Dendritic cell treated with granulocyte-macrophage colony-stimulating factor and Interleukin-4, amounts not matched to agents 40 ng/mL and 50 ng/mL, for 4 days (primary cell): ENCODE measurements around the gene COL27A1.
"Not testable (repeated sequence)": the region's sequence is repeated elsewhere in the genome, so short reads cannot be mapped to it uniquely, and the experiment has no call there.

Experiments
- H3K27ac Mint-ChIP-seq: one replicate; pipeline ENCODE4 v1.8.0; 2022; ENCODE audit warnings: mild to moderate bottlenecking, mixed read lengths
- H3K27me3 Mint-ChIP-seq: one replicate; pipeline ENCODE4 v1.8.0; 2022; ENCODE audit warnings: mild to moderate bottlenecking, mixed read lengths
- H3K36me3 Mint-ChIP-seq: one replicate; pipeline ENCODE4 v1.8.0; 2022; ENCODE audit warnings: low read depth, mixed read lengths
- H3K4me1 Mint-ChIP-seq: one replicate; pipeline ENCODE4 v1.8.0; 2022; ENCODE audit warnings: low read depth, mixed read lengths
- H3K4me3 Mint-ChIP-seq: one replicate; pipeline ENCODE4 v1.8.0; 2022; ENCODE audit warnings: mild to moderate bottlenecking, moderate library complexity, mixed read lengths
- H3K9me3 Mint-ChIP-seq: one replicate; pipeline ENCODE4 v1.8.0; 2022; ENCODE audit warnings: mixed read lengths
- intact Hi-C: fragments of 100-400 bp; cut with micrococcal nuclease; formaldehyde crosslinking; loops from one replicate; pipeline ENCODE4 v1.15.0; 2022

Gene COL27A1

DNA sequence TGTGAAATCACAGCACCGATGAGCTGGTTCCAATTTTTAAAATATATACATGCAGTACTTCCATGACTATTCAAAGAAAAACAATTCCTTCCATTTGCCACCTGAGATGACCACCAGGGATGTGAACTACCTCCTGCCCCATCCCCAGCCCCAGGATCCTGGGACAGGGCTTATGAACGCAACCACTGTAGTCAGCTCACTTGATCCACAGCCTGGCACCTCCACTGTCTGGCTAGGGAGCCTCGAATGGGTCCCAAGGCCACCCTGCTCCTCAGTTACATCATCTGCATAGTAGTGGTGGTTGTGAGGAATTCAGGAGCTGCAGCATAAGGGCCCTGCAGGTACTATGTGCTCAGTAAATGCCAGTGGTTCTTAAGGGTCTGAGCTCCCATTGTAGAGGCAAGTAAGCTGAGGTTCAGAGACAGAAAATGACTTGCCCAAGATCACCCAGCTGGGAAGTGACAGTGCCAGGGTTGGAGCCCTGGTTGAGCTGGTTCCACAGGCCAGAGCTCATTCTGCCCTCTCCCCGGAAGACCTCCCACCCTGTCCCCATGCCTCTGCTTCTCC, 177.2 kb downstream of the COL27A1 start:
- H3K27me3 Mint-ChIP-seq, H3K27ac Mint-ChIP-seq, H3K4me3 Mint-ChIP-seq, intact Hi-C loops, H3K4me1 Mint-ChIP-seq, H3K9me3 Mint-ChIP-seq: not testable (repeated sequence)
- peaks cover 34% of the 10 kb centered on the region for H3K36me3 Mint-ChIP-seq

DNA sequence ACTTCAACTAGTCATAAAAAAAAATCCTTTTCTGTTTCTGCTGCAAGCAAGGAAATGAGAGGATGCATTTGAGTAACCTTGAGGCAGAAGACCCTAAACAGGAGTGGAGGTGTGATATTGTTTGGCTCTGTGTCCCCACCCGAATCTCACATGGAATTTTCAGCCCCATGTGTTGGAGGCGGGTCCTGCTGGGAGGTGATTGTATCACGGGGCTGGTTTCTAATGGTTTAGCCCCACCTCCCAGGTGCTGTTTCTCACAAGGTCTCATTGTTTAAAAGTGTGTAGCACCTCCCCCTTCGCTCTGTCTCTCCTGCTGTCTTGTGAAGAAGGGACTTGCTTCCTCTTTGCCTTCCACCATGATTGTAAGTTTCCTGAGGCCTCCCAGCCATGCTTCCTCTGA, 178.4 kb downstream of the COL27A1 start:
- H3K27ac Mint-ChIP-seq, intact Hi-C loops, H3K4me1 Mint-ChIP-seq, H3K27me3 Mint-ChIP-seq, H3K4me3 Mint-ChIP-seq, H3K9me3 Mint-ChIP-seq: not testable (repeated sequence)
- peaks cover 45% of the 10 kb centered on the region for H3K36me3 Mint-ChIP-seq

GRCh38 chr9:114334490-114334889, 179.2 kb downstream of the COL27A1 start:
- Mint-ChIP-seq H3K9me3 (peaks cover 9% of the 10 kb centered on the region), H3K27ac (peak overlapping the region; percentile 5), H3K36me3 (peaks cover 53% of the 10 kb centered on the region), H3K4me3 (no peak overlapping the region), H3K27me3 (peaks cover 7% of the 10 kb centered on the region), H3K4me1 (peaks cover 9% of the 10 kb centered on the region)
- intact Hi-C loops, result no loop called here

DNA sequence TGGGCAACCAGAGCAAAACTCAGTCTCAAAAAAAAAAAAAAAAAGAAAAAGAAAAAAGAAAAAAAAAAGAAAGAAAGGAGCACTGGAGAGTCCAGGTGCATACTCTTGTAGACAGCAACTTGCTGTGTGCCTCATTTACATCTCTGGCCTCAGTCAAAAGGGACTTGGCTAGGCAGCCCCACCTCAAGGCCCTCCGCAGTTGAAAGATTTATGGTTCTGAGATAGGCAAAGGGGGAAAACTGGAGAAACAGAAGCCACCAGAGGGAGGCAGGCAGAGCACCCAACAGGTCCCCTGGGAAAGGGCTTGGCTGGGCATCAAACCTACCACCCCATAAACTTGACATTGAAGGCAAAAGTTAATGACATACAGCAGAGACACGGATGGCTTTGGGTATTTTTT, 180.4 kb downstream of the COL27A1 start:
- Mint-ChIP-seq H3K27ac (no peak overlapping the region), H3K4me1 (peaks cover 21% of the 10 kb centered on the region), H3K36me3 (peaks cover 66% of the 10 kb centered on the region), H3K4me3 (no peak overlapping the region), H3K27me3 (peaks cover 2% of the 10 kb centered on the region), H3K9me3 (peaks cover 9% of the 10 kb centered on the region)
- intact Hi-C loops, result loop anchor here (5.0 kb wide), 1 partner anchor 62 kb away; no protein-coding TSS in a partner anchor

DNA sequence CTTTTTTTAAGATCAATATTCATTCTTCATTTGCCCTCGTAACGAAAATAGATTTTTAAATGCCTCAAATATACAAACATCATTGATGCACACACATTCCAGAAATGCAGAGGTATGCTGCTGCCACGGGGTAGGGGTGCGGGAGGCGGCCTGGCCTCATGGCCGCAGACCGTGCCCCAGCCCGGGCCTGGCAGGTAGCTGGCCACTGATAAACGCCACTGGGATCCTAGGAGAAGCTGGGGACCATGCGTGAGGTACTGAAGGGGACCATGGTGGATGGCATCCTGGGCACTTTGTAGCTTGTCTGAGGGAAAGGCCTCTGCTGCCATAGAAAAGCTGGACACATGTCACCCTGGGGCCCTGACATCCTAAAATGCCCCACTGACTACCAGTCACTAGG, 180.8 kb downstream of the COL27A1 start:
- Mint-ChIP-seq H3K36me3 (peaks cover 70% of the 10 kb centered on the region), H3K27me3 (no peaks in the 10 kb centered on the region), H3K9me3 (peaks cover 9% of the 10 kb centered on the region), H3K4me3 (no peak overlapping the region), H3K27ac (no peak overlapping the region), H3K4me1 (peaks cover 25% of the 10 kb centered on the region)
- intact Hi-C loops, result loop anchor here (5.0 kb wide), 1 partner anchor 61 kb away; no protein-coding TSS in a partner anchor

GRCh38 chr9:114336699-114337395, 181.5 kb downstream of the COL27A1 start:
- Mint-ChIP-seq H3K36me3 (peaks cover 77% of the 10 kb centered on the region), H3K27ac (no peak overlapping the region), H3K27me3 (no peaks in the 10 kb centered on the region), H3K9me3 (peaks cover 9% of the 10 kb centered on the region), H3K4me3 (no peak overlapping the region), H3K4me1 (peaks cover 32% of the 10 kb centered on the region)
- intact Hi-C loops, result loop anchor here (5.0 kb wide), 1 partner anchor 60 kb away; no protein-coding TSS in a partner anchor

GRCh38 chr9:114338187-114338586, 182.8 kb downstream of the COL27A1 start:
- Mint-ChIP-seq H3K27ac (no peak overlapping the region), H3K4me1 (peaks cover 36% of the 10 kb centered on the region), H3K27me3 (no peaks in the 10 kb centered on the region), H3K9me3 (peaks cover 9% of the 10 kb centered on the region), H3K4me3 (no peak overlapping the region), H3K36me3 (peaks cover 90% of the 10 kb centered on the region)
- intact Hi-C loops, result loop anchor here (2.0 to 5.0 kb wide), 2 partner anchors 59 to 315 kb away; no protein-coding TSS in a partner anchor

- no peaks in the 10 kb centered on the region for H3K27me3 Mint-ChIP-seq
- H3K4me3 Mint-ChIP-seq, result no peak overlapping the region
- H3K9me3 Mint-ChIP-seq, result peaks cover 9% of the 10 kb centered on the region
- intact Hi-C loops, result loop anchor here (2.0 to 5.0 kb wide), 2 partner anchors 58 to 313 kb away; no protein-coding TSS in a partner anchor
- peaks cover 100% of the 10 kb centered on the region for H3K36me3 Mint-ChIP-seq
- H3K27ac Mint-ChIP-seq, result peak overlapping the region; percentile 73
- H3K4me1 Mint-ChIP-seq, result peaks cover 36% of the 10 kb centered on the region
Measured at GRCh38 chr9:114339130-114339908, 184.0 kb downstream of the COL27A1 start.

DNA sequence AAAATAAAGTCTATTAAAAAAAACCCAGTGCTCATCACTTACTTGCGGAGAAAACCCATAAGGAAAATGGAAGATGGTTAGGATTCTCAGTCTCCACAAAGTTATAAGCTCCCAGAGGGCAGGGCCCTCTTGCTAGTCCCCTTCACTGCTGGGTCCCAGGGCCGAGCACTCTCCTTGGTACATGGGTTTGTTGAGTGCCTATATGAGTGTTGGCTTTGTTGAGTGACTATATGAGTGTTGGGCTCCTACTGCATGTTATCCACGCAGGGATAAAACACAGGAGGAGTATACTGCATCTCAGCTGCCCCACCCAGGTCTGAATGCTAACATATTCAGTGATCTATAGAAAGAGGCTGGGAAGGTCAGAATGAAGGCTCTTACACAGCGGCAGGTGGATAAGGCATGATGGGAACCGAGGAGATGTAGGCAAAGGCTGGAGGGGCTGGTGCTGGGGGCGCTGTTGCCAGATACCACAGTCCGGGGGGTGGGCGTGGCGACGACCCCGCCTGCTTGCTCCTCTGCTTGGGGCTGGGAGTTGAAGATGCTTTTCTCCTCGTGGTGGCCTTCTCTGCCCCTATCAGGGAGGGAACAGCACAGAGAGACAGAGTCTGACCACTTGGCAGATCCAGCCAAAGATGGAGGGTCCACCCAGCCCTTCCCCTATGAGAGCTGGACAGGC, 186.0 kb downstream of the COL27A1 start:
- peak overlapping the region; percentile 73 for H3K27ac Mint-ChIP-seq
- H3K4me3 Mint-ChIP-seq, result no peak overlapping the region
- peaks cover 30% of the 10 kb centered on the region for H3K4me1 Mint-ChIP-seq
- H3K27me3 Mint-ChIP-seq, result no peaks in the 10 kb centered on the region
- no peaks in the 10 kb centered on the region for H3K9me3 Mint-ChIP-seq
- H3K36me3 Mint-ChIP-seq, result peaks cover 100% of the 10 kb centered on the region
- intact Hi-C loops, result no loop called here

- no peaks in the 10 kb centered on the region for H3K27me3 Mint-ChIP-seq
- H3K4me1 Mint-ChIP-seq, result peaks cover 30% of the 10 kb centered on the region
- no peaks in the 10 kb centered on the region for H3K9me3 Mint-ChIP-seq
- intact Hi-C loops, result no loop called here
- H3K4me3 Mint-ChIP-seq, result no peak overlapping the region
- H3K27ac Mint-ChIP-seq, result peak overlapping the region; percentile 73
- peaks cover 100% of the 10 kb centered on the region for H3K36me3 Mint-ChIP-seq
Measured at GRCh38 chr9:114341991-114342390, 186.7 kb downstream of the COL27A1 start.

DNA sequence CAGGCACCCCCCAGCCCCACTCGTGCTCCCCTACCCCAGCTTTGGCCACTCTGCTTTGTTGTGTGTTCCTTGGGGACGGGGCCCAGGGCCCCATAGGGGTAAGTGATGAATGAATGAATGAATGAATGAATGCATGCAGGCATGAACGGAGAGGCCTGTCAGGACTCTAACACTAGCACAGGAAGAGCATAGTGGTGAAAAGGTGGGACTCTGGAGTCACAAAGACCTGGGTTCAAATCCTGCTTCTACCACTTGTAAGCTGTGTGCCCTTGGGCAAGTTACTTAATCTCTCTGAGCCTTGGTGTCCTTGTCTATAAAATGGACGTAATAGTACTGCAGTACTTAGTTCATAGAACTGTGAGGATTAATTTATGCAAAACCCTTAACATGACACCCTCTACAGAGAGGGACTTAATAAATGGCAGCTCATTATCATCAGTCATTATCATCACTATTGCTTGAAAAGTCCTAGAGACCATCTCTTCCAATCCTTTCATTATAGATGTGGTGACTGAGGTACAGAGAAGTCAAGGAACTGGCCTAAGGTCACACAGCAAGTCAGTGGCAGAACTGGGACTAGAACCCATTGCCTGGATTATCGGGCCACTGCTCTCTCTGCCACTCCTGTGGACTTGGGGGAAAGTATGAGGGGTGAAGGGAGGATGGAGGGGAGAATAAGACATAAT, 187.6 kb downstream of the COL27A1 start:
- no peaks in the 10 kb centered on the region for H3K9me3 Mint-ChIP-seq
- no peaks in the 10 kb centered on the region for H3K27me3 Mint-ChIP-seq
- no peak overlapping the region for H3K27ac Mint-ChIP-seq
- intact Hi-C loops, result no loop called here
- H3K4me1 Mint-ChIP-seq, result peaks cover 30% of the 10 kb centered on the region
- H3K4me3 Mint-ChIP-seq, result no peak overlapping the region
- peaks cover 100% of the 10 kb centered on the region for H3K36me3 Mint-ChIP-seq

GRCh38 chr9:114343471-114344187, 188.3 kb downstream of the COL27A1 start:
- H3K36me3 Mint-ChIP-seq, result peaks cover 100% of the 10 kb centered on the region
- intact Hi-C loops, result no loop called here
- peaks cover 35% of the 10 kb centered on the region for H3K4me1 Mint-ChIP-seq

DNA sequence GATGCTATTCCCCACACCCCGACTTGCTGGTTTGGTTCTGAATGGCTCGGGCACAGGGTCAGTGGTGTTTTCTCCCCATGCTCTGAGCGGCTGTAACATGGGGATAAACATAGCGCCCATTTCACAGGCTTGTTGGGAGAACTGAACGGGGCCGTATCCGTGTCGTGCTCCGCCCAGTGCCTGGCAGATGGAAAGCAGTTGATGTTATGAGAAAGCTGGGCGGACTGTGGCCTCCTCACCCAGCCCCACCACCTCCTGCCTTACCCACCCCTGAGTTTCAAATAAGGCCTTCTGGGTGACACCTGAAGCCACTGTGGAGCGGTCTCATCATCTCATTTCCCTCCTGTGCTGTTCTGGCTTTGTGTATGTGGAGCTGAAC, 188.8 kb downstream of the COL27A1 start:
- H3K4me3 Mint-ChIP-seq, result no peak overlapping the region
- peaks cover 100% of the 10 kb centered on the region for H3K36me3 Mint-ChIP-seq
- no peaks in the 10 kb centered on the region for H3K9me3 Mint-ChIP-seq
- intact Hi-C loops, result no loop called here
- no peaks in the 10 kb centered on the region for H3K27me3 Mint-ChIP-seq
- peaks cover 40% of the 10 kb centered on the region for H3K4me1 Mint-ChIP-seq
- H3K27ac Mint-ChIP-seq, result no peak overlapping the region

More at GRCh38 chr9:114343471-114344187, 188.3 kb downstream of the COL27A1 start:
- Mint-ChIP-seq H3K4me3 (no peak overlapping the region), H3K27ac (no peak overlapping the region), H3K27me3 (no peaks in the 10 kb centered on the region), H3K9me3 (no peaks in the 10 kb centered on the region)
